Activated T-helper 2 cell treated with anti-CD3 and anti-CD28 coated beads, Interferon-gamma antibody, Interleukin-2, Interleukin-4, amounts not matched to agents 10 μg/mL and 5 μg/mL and 100 μg/mL, durations not matched to agents 14 hours and 24 hours and 36 hours (primary cell): ENCODE results near the gene CIAO3. TPM values are rescaled to one million over a fixed set of nuclear protein-coding genes. Genes with fewer than 3 reads are reported as not detected.

Experiments
- DNase-seq: peaks from one replicate; pipeline ENCODE4 v3.0.0; 2021; ENCODE audit warnings: low spot score
- H3K27ac Mint-ChIP-seq: one replicate; pipeline ENCODE4 v1.8.0; 2021; ENCODE audit warnings: mixed read lengths
- H3K27me3 Mint-ChIP-seq: one replicate; pipeline ENCODE4 v1.8.0; 2021; ENCODE audit warnings: low read depth, mixed read lengths
- H3K36me3 Mint-ChIP-seq: one replicate; pipeline ENCODE4 v1.8.0; 2021; ENCODE audit warnings: low read depth, mixed read lengths
- H3K4me1 Mint-ChIP-seq: one replicate; pipeline ENCODE4 v1.8.0; 2021; ENCODE audit warnings: low read depth, mixed read lengths
- H3K4me3 Mint-ChIP-seq: one replicate; pipeline ENCODE4 v1.8.0; 2021; ENCODE audit warnings: low read depth, mild to moderate bottlenecking, moderate library complexity, mixed read lengths
- H3K9me3 Mint-ChIP-seq: one replicate; pipeline ENCODE4 v1.8.0; 2021; ENCODE audit warnings: mixed read lengths
- intact Hi-C: fragments of 100-400 bp; cut with micrococcal nuclease; formaldehyde crosslinking; loops from one replicate; pipeline ENCODE4 v1.15.1; 2023
- total RNA-seq: library from RNA; stranded (reverse); gene quantifications from 2 replicates; pipeline ENCODE4 v1.2.3, GENCODE V29; 2022

CIAO3 gene
- total RNA-seq, 1 donor from 2014 or later, result 43.4 TPM

DNA sequence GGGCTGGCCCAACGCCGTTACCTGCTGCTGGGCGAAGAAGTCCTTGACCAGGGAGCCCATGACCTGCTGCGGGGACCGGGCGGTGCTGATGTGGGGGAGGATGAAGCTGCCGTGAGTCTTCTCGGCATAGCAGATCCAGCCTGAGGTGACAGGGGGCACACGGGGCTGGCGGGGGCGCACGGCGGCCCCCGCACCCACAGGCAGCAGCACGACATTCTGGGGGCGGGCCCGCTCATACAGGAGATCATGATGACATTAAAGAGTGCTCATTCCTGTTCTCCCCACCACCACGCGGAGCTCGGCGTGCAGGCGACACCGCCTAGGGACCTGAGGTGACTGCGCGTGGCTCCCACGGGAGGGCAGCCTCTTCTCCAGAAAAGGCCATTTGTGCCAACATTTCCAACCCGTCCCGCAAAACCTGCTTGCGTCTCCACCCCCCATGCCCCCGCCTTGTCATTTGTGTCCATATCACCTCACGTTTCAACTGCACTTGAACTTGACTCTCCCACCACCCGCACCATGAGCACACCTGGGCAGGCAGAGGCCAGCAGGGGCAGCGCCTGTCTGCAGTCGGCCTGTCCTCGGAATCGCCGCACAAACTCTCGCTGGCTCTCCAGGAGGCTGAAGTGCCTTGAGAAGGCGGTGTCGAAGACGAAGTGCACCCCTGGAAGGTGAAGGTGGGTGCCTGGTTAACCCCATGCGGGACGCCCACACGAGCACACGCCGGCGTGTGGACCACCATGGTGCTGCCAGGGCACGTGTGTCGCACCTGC, 6.4 kb downstream of the CIAO3 start:
- Mint-ChIP-seq H3K27me3 (no peaks in the 10 kb centered on the region), H3K4me1 (peaks cover 15% of the 10 kb centered on the region)
- no peak for DNase-seq

DNA sequence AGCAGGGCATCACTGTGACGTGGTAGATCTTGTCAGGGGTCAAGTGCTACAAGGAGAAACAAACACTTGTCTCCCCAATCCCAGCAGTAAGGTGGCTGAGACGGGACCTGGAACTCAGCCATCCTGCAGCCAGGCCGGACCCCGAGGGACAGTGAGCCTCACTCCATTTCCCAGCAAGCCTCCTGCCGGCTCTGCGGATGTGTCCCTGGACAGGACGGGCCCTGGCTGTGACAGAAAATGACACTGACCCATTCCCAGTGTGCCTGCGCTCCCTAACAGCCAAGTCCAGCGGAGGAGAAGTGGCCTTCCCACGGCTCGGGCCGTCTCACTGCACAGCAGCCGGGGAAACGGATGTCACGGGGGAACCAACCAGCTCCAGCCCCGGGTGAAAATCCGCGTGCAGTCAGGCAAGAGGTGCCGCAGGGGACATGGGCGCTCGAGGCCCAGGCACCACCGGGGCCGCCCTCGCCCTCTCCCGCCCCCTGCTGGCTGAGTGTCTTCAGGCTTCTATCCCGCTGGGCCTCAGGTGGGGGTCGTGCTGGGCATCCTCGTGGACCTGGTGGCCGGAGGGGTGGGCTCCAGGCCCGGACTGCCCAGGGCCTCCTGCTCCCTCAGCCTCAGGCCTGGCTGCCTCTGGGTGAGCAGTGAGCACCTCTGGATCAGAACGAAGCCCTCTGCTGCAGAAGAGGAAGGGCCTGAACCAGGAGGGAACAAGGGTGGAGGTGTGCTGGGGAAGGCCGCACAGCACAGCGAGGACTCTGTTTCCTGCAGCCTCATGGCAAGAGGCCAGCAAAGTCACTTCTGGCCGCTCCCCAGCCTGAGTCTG, 7.2 kb downstream of the CIAO3 start:
- no peak for DNase-seq
- H3K9me3 Mint-ChIP-seq, result no peaks in the 10 kb centered on the region
- no peak overlapping the region for H3K27ac Mint-ChIP-seq
- H3K36me3 Mint-ChIP-seq, result peaks cover 32% of the 10 kb centered on the region
- intact Hi-C loops, result no loop called here
- peaks cover 15% of the 10 kb centered on the region for H3K4me1 Mint-ChIP-seq
- no peaks in the 10 kb centered on the region for H3K27me3 Mint-ChIP-seq
- no peak overlapping the region for H3K4me3 Mint-ChIP-seq

More for the DNA sequence above, 6.4 kb downstream of the CIAO3 start:
- intact Hi-C loops, result no loop called here
- peaks cover 35% of the 10 kb centered on the region for H3K36me3 Mint-ChIP-seq
- no peaks in the 10 kb centered on the region for H3K9me3 Mint-ChIP-seq
- no peak overlapping the region for H3K27ac Mint-ChIP-seq
- H3K4me3 Mint-ChIP-seq, result no peak overlapping the region

DNA sequence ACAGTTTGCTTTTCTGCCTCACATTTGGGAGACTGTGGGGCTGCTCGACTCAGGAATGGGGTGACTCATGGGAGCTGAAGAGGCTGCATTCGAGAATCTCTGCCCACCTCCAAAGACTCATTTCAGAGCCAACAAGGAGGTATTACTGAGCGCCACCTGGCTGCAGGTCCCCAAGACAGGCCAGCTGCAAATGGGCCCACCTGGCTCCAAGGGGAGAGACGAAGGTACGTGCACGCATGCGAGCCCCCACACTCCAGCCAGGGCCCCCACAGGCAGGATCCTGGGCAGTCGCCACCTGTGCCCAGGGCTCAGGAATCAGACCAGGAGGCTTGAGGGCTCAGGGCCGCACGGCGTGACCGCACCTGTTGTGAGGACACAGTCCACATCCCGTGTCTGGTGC, 7.9 kb downstream of the CIAO3 start:
- peaks cover 14% of the 10 kb centered on the region for H3K4me1 Mint-ChIP-seq
- H3K27me3 Mint-ChIP-seq, result no peaks in the 10 kb centered on the region
- no peak for DNase-seq
- H3K4me3 Mint-ChIP-seq, result no peak overlapping the region
- H3K27ac Mint-ChIP-seq, result no peak overlapping the region
- H3K9me3 Mint-ChIP-seq, result no peaks in the 10 kb centered on the region
- intact Hi-C loops, result no loop called here
- peaks cover 29% of the 10 kb centered on the region for H3K36me3 Mint-ChIP-seq

DNA sequence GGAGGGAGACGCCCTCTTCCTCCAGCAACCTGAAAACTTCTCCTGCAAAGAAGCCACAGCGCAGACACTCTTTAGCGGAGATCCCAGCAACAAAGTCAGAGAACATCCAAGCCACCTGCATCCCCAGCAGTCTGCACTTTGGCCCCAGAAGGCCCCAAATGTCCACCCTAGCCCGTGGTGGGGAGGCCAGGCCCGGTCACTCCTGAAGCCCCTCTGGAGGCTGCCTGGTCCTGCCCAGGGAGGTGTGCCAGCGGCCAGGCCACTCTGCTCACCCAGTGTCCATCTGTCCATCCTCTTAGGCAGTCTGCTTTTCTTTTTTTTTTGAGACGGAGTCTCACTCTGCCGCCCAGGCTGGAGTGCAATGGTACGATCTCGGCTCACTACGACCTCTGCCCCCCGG, 8.5 kb downstream of the CIAO3 start:
- Mint-ChIP-seq H3K4me3 (no peak overlapping the region), H3K27me3 (no peaks in the 10 kb centered on the region), H3K36me3 (peaks cover 26% of the 10 kb centered on the region), H3K4me1 (peaks cover 11% of the 10 kb centered on the region), H3K27ac (no peak overlapping the region), H3K9me3 (no peaks in the 10 kb centered on the region)
- DNase-seq, result no peak
- intact Hi-C loops, result no loop called here

DNA sequence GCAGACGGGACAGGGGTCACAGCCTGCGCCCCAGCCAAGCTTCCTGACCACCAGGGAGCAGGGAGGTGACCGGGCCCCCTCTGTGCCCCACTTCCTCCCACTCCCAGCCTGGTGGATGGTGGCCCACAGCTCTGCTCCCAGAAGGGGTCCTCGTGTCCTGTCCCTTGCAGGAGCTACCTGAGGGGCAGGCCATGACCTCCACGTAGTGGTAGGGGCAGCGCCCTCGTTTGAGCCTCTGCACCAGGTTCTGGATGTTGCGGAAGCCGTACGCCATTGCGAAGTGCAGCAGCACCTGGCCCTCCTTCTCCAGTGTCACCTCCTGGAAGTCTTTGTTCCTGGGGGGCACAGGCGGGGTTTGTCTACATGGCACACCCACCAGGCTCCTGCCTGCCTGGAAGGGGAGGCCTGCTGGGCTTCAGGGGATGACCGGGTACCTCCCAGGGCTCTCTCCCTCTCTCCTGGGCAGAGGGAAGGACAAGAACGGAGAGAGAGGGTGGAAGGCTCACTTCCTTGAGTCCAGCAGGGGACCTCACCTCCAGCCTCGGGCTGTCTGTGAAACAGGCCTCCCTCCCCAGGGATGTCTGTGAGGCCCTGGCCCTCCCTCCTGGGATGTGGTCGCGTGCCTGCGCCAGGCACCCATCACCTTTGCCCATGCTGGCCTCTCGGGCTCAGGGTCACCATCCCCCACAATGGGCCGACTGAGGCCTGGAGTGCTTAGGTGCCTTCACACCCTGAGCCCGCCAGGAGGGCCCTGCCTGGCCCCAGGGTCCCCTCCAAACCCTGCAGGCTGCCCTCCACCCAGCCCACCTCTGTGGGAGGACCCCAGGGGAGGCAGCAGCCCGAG, 9.9 kb downstream of the CIAO3 start:
- DNase-seq, result no peak
- intact Hi-C loops, result no loop called here
- H3K36me3 Mint-ChIP-seq, result peaks cover 19% of the 10 kb centered on the region
- no peaks in the 10 kb centered on the region for H3K9me3 Mint-ChIP-seq
- peaks cover 6% of the 10 kb centered on the region for H3K4me1 Mint-ChIP-seq
- no peak overlapping the region for H3K27ac Mint-ChIP-seq
- H3K4me3 Mint-ChIP-seq, result no peak overlapping the region
- H3K27me3 Mint-ChIP-seq, result no peaks in the 10 kb centered on the region

DNA sequence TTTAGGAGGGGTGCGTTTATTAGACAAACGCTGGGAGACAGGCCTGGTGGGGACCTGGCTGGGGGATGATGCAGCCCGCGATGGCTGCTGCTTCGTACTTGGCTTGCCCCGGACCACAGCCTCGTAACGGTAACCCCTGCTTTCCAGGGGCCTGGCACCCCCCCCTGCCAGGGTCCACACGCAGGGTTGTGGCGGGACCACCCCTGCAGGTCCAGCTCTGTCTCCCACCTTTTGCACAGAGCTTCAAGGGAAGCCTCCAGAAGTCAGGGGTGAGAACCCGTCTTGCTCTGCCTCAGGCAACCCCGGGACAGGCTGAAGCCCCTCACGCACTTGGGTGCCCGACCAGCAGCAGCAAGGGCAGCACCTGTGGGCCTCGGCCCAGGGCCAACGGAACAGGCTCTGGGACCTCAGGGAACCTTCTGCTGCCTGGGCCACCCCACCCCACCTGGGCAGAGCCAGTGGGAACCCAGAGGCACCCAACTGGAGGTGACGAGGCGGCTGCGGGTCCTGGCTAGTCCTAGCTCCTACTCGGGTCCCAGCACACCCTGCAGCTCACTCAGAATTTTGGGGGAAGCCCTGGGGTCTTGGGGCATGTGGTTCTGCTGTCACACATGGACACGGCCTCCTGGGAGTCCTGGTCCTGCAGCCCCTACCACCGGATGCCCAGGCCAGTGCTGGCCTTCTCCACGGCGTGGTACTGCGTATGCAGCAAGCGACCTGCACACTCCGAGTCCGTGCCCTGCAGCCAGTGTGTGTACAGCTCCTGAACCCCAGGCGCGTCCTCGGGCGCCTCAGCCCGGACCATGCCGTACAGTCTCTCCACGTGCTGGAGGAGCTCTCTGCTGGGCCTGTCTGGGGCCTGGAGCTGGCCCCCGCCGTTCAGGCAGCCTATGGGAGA, 10.8 kb downstream of the CIAO3 start:
- H3K4me3 Mint-ChIP-seq, result no peak overlapping the region
- no peak for DNase-seq

DNA sequence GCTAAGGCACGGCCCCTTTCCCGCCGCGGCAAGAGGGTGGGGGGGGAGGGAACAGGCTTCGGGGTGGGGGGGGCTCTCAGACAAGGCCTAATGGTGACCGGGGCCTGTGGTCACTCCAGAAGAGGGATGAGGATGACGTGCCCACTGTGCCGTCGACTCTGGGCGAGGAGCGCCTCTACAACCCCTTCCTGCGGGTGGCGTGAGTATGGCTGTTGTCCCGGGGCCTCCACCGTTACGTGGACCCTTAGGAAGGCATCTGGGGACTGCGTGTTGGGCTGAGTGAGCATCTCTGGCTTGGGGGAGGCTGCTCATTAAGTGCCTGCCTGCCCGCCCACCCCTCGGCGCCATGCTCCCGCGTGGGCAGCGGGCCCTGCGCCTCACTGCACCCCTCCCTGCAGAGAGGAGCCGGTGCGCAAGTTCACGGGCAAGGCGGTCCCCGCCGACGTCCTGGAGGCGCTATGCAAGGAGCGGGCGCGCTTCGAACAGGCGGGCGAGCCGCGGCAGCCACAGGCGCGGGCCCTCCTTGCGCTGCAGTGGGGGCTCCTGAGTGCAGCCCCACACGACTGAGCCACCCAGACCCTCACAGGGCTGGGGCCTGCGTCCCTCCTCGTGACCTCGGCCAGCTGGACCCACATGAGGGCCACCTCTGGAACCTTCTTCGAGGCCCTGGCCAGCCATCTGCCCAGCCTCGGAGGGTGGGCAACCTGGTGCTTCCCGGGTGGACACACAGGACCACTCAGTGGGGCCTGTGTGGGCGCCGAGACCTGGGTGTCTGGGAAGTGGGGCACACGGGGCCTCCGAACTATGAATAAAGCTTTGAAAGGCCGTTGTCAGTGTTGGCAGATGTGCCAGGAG, 11.7 kb downstream of the CIAO3 start:
- Mint-ChIP-seq H3K27ac (no peak overlapping the region), H3K36me3 (peaks cover 6% of the 10 kb centered on the region), H3K4me1 (no peaks in the 10 kb centered on the region), H3K27me3 (no peaks in the 10 kb centered on the region), H3K9me3 (no peaks in the 10 kb centered on the region), H3K4me3 (no peak overlapping the region)
- DNase-seq, result no peak
- intact Hi-C loops, result no loop called here

More for the DNA sequence above, 10.8 kb downstream of the CIAO3 start:
- intact Hi-C loops, result no loop called here
- Mint-ChIP-seq H3K36me3 (peaks cover 10% of the 10 kb centered on the region), H3K9me3 (no peaks in the 10 kb centered on the region), H3K27ac (no peak overlapping the region), H3K4me1 (no peaks in the 10 kb centered on the region), H3K27me3 (no peaks in the 10 kb centered on the region)

DNA sequence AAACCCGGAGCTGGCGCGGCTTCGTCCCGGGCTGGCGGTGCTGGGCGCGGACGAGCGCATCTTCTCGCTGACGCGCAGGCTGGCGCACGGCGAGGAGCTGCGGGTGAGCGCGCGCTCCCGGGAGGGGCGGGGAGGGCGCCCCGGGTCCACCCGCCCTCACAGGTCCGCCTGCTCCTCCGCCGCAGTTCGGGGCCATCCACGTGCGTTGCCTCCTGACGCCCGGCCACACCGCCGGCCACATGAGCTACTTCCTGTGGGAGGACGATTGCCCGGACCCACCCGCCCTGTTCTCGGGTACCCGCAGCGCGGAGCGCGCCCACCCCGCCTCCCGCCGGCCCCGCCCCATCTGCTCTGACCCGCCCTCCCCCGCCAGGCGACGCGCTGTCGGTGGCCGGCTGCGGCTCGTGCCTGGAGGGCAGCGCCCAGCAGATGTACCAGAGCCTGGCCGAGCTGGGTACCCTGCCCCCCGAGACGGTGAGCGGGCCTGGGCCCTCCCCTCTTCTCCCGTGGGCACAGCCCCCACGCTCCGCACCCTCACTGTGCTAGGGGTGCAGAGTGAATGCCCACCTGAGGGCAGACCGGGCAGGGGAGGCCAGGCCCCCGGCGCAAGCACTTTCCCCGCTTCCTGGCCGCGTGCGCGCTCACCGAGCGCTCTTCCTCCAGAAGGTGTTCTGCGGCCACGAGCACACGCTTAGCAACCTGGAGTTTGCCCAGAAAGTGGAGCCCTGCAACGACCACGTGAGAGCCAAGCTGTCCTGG, 12.5 kb downstream of the CIAO3 start:
- intact Hi-C loops, result no loop called here
- no peaks in the 10 kb centered on the region for H3K27me3 Mint-ChIP-seq
- no peaks in the 10 kb centered on the region for H3K4me1 Mint-ChIP-seq
- no peak overlapping the region for H3K4me3 Mint-ChIP-seq
- peaks cover 6% of the 10 kb centered on the region for H3K36me3 Mint-ChIP-seq
- DNase-seq, result peak; percentile 63
- no peak overlapping the region for H3K27ac Mint-ChIP-seq
- no peaks in the 10 kb centered on the region for H3K9me3 Mint-ChIP-seq

DNA sequence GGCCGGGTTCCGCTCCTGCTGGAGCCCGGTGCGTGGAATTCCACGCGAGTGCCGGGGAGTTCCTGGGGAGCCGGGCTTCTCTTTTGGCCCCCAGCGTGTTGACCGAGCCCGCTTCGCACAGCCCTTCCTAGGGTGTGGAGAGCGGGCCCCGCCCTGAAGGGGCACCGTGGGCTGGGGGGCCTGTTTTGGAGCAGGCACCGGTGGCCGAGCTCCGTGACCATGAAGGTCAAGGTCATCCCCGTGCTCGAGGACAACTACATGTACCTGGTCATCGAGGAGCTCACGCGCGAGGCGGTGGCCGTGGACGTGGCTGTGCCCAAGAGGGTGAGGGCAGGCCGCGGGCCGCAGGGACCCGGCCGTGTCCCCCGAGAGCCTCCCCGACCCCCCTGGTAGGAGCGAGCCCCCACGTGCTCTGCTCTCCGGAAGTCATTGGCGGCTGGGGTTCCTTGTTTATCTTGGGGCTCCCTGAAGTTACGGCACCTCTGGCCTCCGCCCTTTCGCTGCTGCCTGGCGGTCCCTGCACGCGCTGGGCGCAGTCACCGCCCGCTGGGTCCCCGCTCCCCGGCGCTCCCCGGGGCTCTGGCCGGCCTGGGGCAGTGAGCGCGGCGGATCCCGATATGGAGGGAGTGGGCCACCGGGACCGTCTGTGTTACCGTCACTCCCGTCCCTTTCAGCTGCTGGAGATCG, 13.4 kb downstream of the CIAO3 start:
- H3K4me1 Mint-ChIP-seq, result no peaks in the 10 kb centered on the region
- H3K9me3 Mint-ChIP-seq, result no peaks in the 10 kb centered on the region
- H3K36me3 Mint-ChIP-seq, result no peaks in the 10 kb centered on the region
- intact Hi-C loops, result no loop called here
- no peak overlapping the region for H3K27ac Mint-ChIP-seq
- H3K27me3 Mint-ChIP-seq, result no peaks in the 10 kb centered on the region
- DNase-seq, result no peak
- H3K4me3 Mint-ChIP-seq, result peak overlapping the region; percentile 42

DNA sequence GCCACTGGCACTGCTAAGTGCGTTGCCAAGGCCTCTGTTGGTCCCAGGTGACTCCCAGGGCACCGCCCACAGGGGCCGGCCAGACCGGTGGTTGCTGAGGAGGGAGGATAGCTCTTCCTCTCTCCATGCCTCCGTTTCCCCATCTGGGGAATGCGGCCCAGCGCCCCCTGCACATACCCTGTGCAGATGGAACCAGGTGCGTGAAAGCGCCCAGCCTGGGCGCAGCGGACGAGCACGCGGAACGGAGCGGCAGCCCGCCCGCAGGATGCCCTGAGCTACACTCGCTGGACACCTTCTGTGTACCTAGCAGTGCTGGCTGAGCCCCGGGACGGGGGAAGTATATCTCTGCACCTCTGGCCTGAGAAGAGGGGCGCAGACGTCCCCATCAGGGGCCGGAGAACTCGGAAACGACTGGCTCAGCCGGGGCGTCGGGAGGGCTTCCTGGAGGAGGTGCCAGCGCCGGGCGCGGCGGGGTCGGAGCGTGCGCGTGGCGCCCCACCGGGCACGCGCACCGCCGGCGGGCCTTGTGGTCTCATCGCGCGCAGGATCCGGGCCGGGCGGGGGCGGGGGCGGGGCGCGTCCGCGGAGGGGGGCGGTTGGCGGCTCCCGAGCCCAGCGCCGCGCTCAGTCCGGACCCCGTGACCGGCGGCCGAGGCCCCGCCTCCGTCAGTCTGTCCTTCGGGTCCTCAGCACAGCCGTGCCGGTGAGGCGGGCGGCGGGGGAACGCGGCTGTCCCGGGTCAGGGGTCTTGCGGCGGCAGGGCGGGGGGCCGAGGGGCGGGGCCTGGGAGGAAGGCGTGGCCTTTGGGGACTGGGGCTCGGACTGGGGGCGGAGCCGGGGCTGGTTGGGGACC, 14.1 kb downstream of the CIAO3 start, which contains the start of the genes CCDC78 and HAGHL:
Gene CCDC78, minus strand, starts transcription at position 6 of the 853 bp plus-strand sequence. CDS start 76 bp downstream, outside the sequence.
Gene HAGHL, plus strand, starts transcription at position 669 of the 853 bp plus-strand sequence. CDS start 404 bp downstream, outside the sequence.
- Mint-ChIP-seq H3K4me1 (no peaks in the 10 kb centered on the region), H3K36me3 (no peaks in the 10 kb centered on the region), H3K9me3 (no peaks in the 10 kb centered on the region), H3K4me3 (peak within 1 kb of the TSS; percentile 71), H3K27me3 (no peaks in the 10 kb centered on the region), H3K27ac (no peak within 1 kb of the TSS)
- intact Hi-C loops, result no loop called here
- peak; percentile 43 for DNase-seq
